SH-SY5Y (cell line): ENCODE measurements around the gene SLC19A1.

Experiments
- GATA2 ChIP-seq: IDR thresholded peaks from 2 replicates; pipeline ENCODE4 v1.6.1; 2011; ENCODE audit warnings: mild to moderate bottlenecking, low read depth, low read length
- GATA3 ChIP-seq: IDR thresholded peaks from 2 replicates; pipeline ENCODE4 v1.6.1; 2011; ENCODE audit warnings: low read depth, mild to moderate bottlenecking, low read length, moderate library complexity

DNA sequence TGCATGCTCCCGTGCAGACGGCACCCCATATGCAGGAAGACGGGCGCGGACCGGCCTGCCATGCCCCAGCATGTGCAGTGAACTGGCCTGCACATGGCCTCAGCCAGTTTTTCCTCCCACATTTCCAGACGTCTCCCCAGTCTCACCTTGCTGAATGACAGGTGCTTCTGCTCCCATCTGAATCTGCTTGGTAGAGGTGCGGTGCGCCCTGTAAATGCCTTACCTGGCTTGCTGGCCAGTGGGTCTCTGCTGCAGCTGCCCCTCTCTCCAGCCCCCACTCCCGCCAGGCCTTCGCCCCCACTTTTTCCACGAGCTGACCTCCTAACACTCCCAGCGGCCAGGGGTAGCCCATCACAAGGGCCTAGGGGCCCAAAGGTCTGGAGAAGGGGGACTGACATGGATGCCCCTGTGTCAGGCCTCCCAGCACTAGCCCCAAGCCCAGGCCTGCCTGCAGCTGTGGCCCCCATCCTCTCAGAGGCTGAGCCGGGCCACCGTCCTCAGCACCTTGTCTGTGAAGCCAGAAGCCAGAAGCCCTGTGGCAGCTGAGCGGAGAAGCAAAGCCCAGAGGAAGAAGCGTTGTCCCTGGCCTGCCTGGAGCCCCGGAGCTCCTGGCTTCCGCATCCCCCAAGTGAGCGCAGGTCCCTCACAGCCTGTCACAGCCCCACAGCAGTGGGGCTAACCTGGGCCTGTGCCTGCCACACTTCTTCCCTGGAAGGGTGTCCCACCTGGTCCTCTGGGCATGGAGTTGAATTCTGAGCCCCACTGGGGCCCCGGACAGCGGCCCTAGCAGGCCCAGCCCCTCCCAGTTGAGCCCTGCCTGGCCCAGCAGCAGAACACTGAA is 3.7 kb upstream of the SLC19A1 start:
- TF ChIP-seq GATA2 = no peak
- TF ChIP-seq GATA3 = no peak
